Transverse colon (tissue), 4 donors: ENCODE results near the gene CDK5RAP2. TPM values are rescaled to one million over a fixed set of nuclear protein-coding genes. Genes with fewer than 3 reads are reported as not detected.

Experiments used
- DNase-seq: peaks from one replicate; pipeline ENCODE4 v3.0.0-alpha.2; 2019
- H3K27ac ChIP-seq, 4 donors: fragments of 200-600 bp; sonication (generic); 2 replicates each; pipeline ENCODE4 v1.5.1; 2016 to 2018; ENCODE audit warnings: inconsistent platforms in 4 of 4
- H3K27me3 ChIP-seq: fragments of 200-600 bp; sonication (generic); 2 replicates; pipeline ENCODE4 v1.5.1; 2017; ENCODE audit warnings: inconsistent platforms
- H3K36me3 ChIP-seq, 4 donors: fragments of 200-600 bp; sonication (generic); 2 replicates each; pipeline ENCODE4 v1.5.1; 2017 to 2019; ENCODE audit warnings: inconsistent platforms in 4 of 4
- H3K4me1 ChIP-seq, 4 donors: fragments of 200-600 bp; sonication (generic); 2 replicates each; pipeline ENCODE4 v1.5.1; 2017 to 2020; ENCODE audit warnings: inconsistent platforms in 4 of 4
- H3K4me3 ChIP-seq, 4 donors: fragments of 200-600 bp; sonication (generic); 1 replicate in 1 of 4; 2 replicates in 3 of 4; pipeline versions ENCODE4 v1.5.1 to v1.6.1; 2017 to 2019; ENCODE audit warnings: inconsistent platforms in 4 of 4
- H3K9me3 ChIP-seq, 2 donors: fragments of 200-600 bp; sonication (generic); 2 replicates each; pipeline ENCODE4 v1.5.1; 2017 to 2019; ENCODE audit warnings: inconsistent platforms in 2 of 2
- EP300 ChIP-seq: sonication (generic); formaldehyde crosslinking; IDR thresholded peaks from one replicate; pipeline ENCODE4 v1.6.1; 2017; ENCODE audit warnings: antibody characterized with exemption, low read depth
- POLR2A ChIP-seq: fragments of 450-650 bp; IDR thresholded peaks from one replicate; pipeline ENCODE4 v1.6.1; 2016; ENCODE audit warnings: antibody characterized with exemption, mild to moderate bottlenecking, moderate library complexity
- POLR2AphosphoS5 ChIP-seq, 3 donors: sonication (generic); formaldehyde crosslinking; IDR thresholded peaks; one replicate each; pipeline ENCODE4 v1.6.1; 2016; ENCODE audit warnings: antibody characterized with exemption in 3 of 3
- WGBS, 2 donors: methylation state at CpG; one replicate each; pipeline ENCODE4 v1.1.5; 2018; ENCODE audit warnings: low coverage in 1 of 2; 5-methylcytosine and 5-hydroxymethylcytosine counted together
- in situ Hi-C, 4 donors: fragments of 200-750 bp; cut with MboI; loops; one replicate each; pipeline versions ENCODE4 v1.15.0 to v1.15.1; 2017; ENCODE audit warnings: low sequenced_read_pairs in 3 of 4, low pct_ligation_motif_present in 1 of 4, low pct_unique_long_range_greater_than_20kb in 1 of 4
- intact Hi-C: fragments of 100-400 bp; cut with DNase I; formaldehyde crosslinking; loops from one replicate; pipeline ENCODE4 v1.15.1; 2023; ENCODE audit warnings: low total_unique reads
- total RNA-seq, 4 donors: library from RNA; depleted of rRNA; stranded (reverse); fragments of >200 nt; gene quantifications; one replicate each; pipeline ENCODE4 v1.1.0, GENCODE V29; 2016
- TF ChIP-seq, protein P1 (sequence below), 5 experiments: fragments of 200-600 bp in 3 of 5; fragments of 450-650 bp in 2 of 5; sonication (generic) in 3 of 5; IDR thresholded peaks; 1 replicate in 2 of 5; 2 replicates in 3 of 5; pipeline ENCODE4 v1.5.1; 2016 to 2017; ENCODE audit warnings: antibody characterized with exemption in 5 of 5, inconsistent platforms in 3 of 5, mild to moderate bottlenecking in 2 of 5, moderate library complexity in 1 of 5

Gene CDK5RAP2
- total RNA-seq, 4 donors from 2014 or later, result 23.6 to 154 (median 28.0) TPM

DNA sequence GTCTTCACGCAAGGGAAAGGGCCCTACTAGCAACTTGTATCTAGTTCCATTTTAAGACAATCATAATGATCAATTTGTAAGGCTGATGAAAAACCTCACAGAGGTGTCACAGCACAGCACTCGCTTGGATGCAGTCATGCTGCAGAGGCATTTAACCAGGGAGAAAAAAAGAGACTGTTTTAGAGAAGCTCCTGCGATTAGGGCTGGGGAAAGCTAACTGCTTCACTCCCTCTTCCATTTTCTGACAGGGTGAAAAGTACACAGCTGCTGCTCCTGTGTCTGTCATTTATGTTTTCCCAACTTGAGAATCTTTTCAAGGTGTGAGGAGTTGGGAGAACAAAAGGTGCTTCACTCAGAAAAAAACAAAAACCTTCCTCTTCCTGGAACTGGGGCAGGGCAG lies 106.4 kb downstream of the CDK5RAP2 start:
- no peaks in the 10 kb centered on the region for H3K9me3 ChIP-seq
- no peak for TF ChIP-seq POLR2AphosphoS5 (IDR thresholded peaks at IDR 0.05)
- H3K4me3 ChIP-seq, result no peak overlapping the region
- WGBS, 2 donors, result 96 to 97% methylated on average over 3 of the region's 3 CpGs
- peaks cover 0 to 13% (median 8%) of the 10 kb centered on the region in 4 donors for H3K4me1 ChIP-seq
- in situ Hi-C loops (loop anchor here in 3 of 4 donors (25.0 kb wide), 2 partner anchors 511 to 911 kb away; no protein-coding TSS in a partner anchor), intact Hi-C loops (no loop called here)
- peaks cover 0 to 16% (median 3%) of the 10 kb centered on the region in 4 donors for H3K36me3 ChIP-seq
- DNase-seq, result no peak
- no peak overlapping the region for H3K27ac ChIP-seq
- no peaks in the 10 kb centered on the region for H3K27me3 ChIP-seq

DNA sequence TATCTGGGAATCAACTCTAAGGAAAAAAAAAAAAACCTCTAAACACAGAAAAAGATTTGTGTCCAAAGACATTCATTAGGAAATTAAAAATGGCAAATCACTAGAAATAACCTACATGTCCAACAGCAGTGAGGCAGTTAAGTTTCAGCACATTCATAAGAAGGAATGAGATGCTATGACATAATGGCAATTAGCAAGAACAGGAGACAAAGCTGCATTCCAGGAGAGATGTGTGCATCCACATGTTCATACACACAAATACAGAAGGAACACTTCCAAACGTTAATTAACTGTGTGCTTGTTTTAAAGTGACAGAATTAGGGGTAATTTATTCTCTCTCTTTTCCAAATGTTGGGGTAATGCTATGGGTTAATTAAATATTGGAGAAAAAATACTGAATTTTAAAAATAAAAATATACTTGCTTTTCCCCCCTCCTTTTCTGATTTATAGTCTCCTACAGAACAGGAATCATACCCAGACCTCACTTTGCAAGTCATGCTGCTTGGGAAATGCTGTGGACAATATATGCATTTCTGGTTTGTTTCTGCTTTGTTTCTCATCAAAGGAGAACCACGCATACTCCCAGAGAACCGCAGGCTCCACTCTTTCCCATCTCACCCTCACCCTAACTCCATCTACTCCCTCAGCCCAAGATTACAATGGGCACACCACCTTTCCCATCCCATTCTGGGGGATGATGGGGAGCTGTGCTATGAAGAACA lies 114.1 kb downstream of the CDK5RAP2 start:
- TF ChIP-seq, protein P1, sequence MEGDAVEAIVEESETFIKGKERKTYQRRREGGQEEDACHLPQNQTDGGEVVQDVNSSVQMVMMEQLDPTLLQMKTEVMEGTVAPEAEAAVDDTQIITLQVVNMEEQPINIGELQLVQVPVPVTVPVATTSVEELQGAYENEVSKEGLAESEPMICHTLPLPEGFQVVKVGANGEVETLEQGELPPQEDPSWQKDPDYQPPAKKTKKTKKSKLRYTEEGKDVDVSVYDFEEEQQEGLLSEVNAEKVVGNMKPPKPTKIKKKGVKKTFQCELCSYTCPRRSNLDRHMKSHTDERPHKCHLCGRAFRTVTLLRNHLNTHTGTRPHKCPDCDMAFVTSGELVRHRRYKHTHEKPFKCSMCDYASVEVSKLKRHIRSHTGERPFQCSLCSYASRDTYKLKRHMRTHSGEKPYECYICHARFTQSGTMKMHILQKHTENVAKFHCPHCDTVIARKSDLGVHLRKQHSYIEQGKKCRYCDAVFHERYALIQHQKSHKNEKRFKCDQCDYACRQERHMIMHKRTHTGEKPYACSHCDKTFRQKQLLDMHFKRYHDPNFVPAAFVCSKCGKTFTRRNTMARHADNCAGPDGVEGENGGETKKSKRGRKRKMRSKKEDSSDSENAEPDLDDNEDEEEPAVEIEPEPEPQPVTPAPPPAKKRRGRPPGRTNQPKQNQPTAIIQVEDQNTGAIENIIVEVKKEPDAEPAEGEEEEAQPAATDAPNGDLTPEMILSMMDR (IDR thresholded peaks at IDR 0.05), result no peak
- TF ChIP-seq POLR2AphosphoS5 (IDR thresholded peaks at IDR 0.05) (no peak), POLR2A (no peak), EP300 (no peak)
- intact Hi-C loops, result no loop called here
- WGBS, 2 donors, result 79 to 81% methylated on average over 3 of the region's 3 CpGs
- Histone ChIP-seq H3K27me3 (no peaks in the 10 kb centered on the region), H3K9me3 (no peaks in the 10 kb centered on the region), H3K27ac (no peak overlapping the region), H3K36me3 (peaks cover 0 to 6% (median 3%) of the 10 kb centered on the region in 4 donors), H3K4me3 (no peak overlapping the region), H3K4me1 (peaks cover 0 to 4% (median 0%) of the 10 kb centered on the region in 4 donors)
- in situ Hi-C loops, result loop anchor here in 3 of 4 donors (25.0 kb wide), 2 partner anchors 504 to 904 kb away; no protein-coding TSS in a partner anchor
- DNase-seq, result no peak

- intact Hi-C loops, result no loop called here
- WGBS, 2 donors, result 87% methylated on average over 4 of the region's 4 CpGs
- H3K4me1 ChIP-seq, result peaks cover 0 to 4% (median 0%) of the 10 kb centered on the region in 4 donors
- H3K4me3 ChIP-seq, result no peak overlapping the region
- no peak for TF ChIP-seq POLR2A
- no peak for TF ChIP-seq POLR2AphosphoS5 (IDR thresholded peaks at IDR 0.05)
- TF ChIP-seq, protein P1 (IDR thresholded peaks at IDR 0.05), result no peak
- TF ChIP-seq EP300, result no peak
- H3K27ac ChIP-seq, result no peak overlapping the region
- in situ Hi-C loops, result loop anchor here in 3 of 4 donors (25.0 kb wide), 2 partner anchors 503 to 903 kb away; no protein-coding TSS in a partner anchor
- H3K27me3 ChIP-seq, result no peaks in the 10 kb centered on the region
- DNase-seq, result no peak
- H3K9me3 ChIP-seq, result no peaks in the 10 kb centered on the region
- H3K36me3 ChIP-seq, result peaks cover 0 to 9% (median 3%) of the 10 kb centered on the region in 4 donors
Measured at GRCh38 chr9:120464887-120465421, 115.0 kb downstream of the CDK5RAP2 start.

DNA sequence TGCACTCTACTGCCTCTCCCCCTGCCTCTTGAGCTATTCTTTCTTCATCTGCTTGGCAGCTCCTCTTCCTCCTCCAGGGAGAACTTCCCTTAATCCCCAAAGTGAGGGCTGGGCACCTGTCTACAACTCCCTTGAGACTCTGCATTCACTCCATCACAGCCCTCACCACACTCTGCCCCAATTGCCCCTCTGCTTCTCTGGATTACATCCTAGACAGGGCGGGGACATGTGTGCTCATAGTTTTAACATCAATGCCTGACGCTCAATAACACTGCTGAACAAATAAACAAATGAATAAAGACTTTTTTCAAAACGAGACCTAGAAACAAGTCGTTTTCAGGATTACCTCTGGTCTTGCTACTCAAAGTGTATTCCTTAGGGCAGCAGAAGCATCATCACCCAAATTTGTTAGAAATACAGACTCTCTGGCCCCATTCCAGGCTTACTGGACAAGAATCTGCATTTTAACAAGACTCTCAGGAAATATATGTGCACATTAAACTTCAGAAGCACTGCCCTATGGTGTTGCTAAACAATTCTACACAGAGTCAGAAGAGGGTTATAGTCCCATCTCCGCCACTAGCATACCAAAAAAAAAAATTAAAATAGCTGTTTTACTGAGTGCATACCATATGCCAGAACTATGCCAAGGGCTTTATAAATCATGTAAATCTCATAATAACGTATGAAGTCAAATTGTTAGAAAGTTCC lies 115.6 kb downstream of the CDK5RAP2 start:
- in situ Hi-C loops, result loop anchor here in 3 of 4 donors (25.0 kb wide), 2 partner anchors 502 to 902 kb away; no protein-coding TSS in a partner anchor
- TF ChIP-seq POLR2AphosphoS5 (IDR thresholded peaks at IDR 0.05) (no peak), EP300 (no peak), POLR2A (no peak)
- TF ChIP-seq, protein P1 (IDR thresholded peaks at IDR 0.05), result no peak
- H3K4me1 ChIP-seq, result peaks cover 0 to 4% (median 0%) of the 10 kb centered on the region in 4 donors
- intact Hi-C loops, result no loop called here
- no peak overlapping the region for H3K4me3 ChIP-seq
- no peaks in the 10 kb centered on the region for H3K9me3 ChIP-seq
- no peak for DNase-seq
- no peaks in the 10 kb centered on the region for H3K27me3 ChIP-seq
- H3K36me3 ChIP-seq, result peaks cover 0 to 9% (median 3%) of the 10 kb centered on the region in 4 donors
- WGBS, 2 donors, result 61 to 64% methylated on average over 4 to 6 of the region's 6 CpGs
- H3K27ac ChIP-seq, result no peak overlapping the region
